ENCODE results near the gene ST7L. TPM values are rescaled to one million over a fixed set of nuclear protein-coding genes. Genes with fewer than 3 reads are reported as not detected.

The ST7L gene
- total and polyA plus RNA-seq, 2 donors (not counting 3 experiments of a cell fraction or from before 2014, with no cell fraction given): 12.3 to 28.4 TPM

GRCh38 chr1:112646225-112646624 lies 27.3 kb upstream of the ST7L start:
- Histone ChIP-seq H3K9ac (replicated peaks; ENCODE audit: extremely low read depth, insufficient read depth, low read length) (no peak overlapping the region), H3K79me2 (ENCODE audit: control insufficient read depth, insufficient read depth, low read length) (peaks cover 91% of the 10 kb centered on the region), H3K4me2 (ENCODE audit: insufficient read depth, low read length) (no peak overlapping the region), H3K36me3 (ENCODE audit: control insufficient read depth in 2 of 2, extremely low read depth in 1 of 2, insufficient read depth in 2 of 2, low read length in 2 of 2) (peaks cover 0 to 16% of the 10 kb centered on the region in 2 experiments), H3K4me3 (replicated peaks in 1 of 3; ENCODE audit: insufficient read depth in 1 of 3, low read depth in 1 of 3, low read length in 3 of 3) (no peak overlapping the region), H3K9me3 (replicated peaks; ENCODE audit: control insufficient read depth, insufficient read depth, low read length) (no peaks in the 10 kb centered on the region), H3K4me1 (ENCODE audit: control insufficient read depth, extremely low read depth, insufficient read depth, low read length) (peaks cover 10% of the 10 kb centered on the region), H3K27ac (ENCODE audit: insufficient read depth, low read depth, low read length) (no peak overlapping the region), H3K27me3 (ENCODE audit: control insufficient read depth in 2 of 2, insufficient read depth in 2 of 2, low read length in 2 of 2) (no peaks in the 10 kb centered on the region), H3K9me1 (replicated peaks; ENCODE audit: control insufficient read depth, extremely low read depth, insufficient read depth, low read length) (no peaks in the 10 kb centered on the region), H2AFZ (ENCODE audit: low read depth, low read length) (no peak overlapping the region), H4K20me1 (replicated peaks; ENCODE audit: control insufficient read depth, extremely low read depth, insufficient read depth, low read length) (peaks cover 9% of the 10 kb centered on the region)
- dilution Hi-C loops (cut with MboI; ENCODE audit: extremely low pct_ligation_motif_present, low sequenced_read_pairs): no loop called here
- DNase-seq (ENCODE audit: low read depth, low spot score): no peak
- no peak for FAIRE-seq
- ChIA-PET POLR2A (no interaction called here), CTCF (interaction anchor here (0.9 to 1.0 kb wide), 2 partner anchors 144 to 277 kb away, joined by 3 to 4 read pairs; no protein-coding TSS in a partner anchor)
- intact Hi-C loops (cut with micrococcal nuclease): no loop called here
- TF ChIP-seq EZH2 (IDR thresholded peaks at IDR 0.05; ENCODE audit: borderline replicate concordance, low read depth, low read length, severe bottlenecking) (no peak), JUN (IDR thresholded peaks at IDR 0.05; ENCODE audit: borderline replicate concordance, insufficient read depth, insufficient read length, low read depth) (no peak), CTCF (IDR thresholded peaks at IDR 0.05; ENCODE audit: extremely low read depth in 1 of 2, insufficient read depth in 1 of 2, low read depth in 1 of 2, low read length in 2 of 2) (no peak), MAX (IDR thresholded peaks at IDR 0.05; ENCODE audit: insufficient read depth, insufficient read length) (no peak), MYC (IDR thresholded peaks at IDR 0.05; ENCODE audit: low read depth, low read length) (no peak), GATA2 (IDR thresholded peaks at IDR 0.05; ENCODE audit: insufficient read depth, insufficient read length, low read depth, low read length) (no peak), POLR2AphosphoS5 (IDR thresholded peaks at IDR 0.05; ENCODE audit: insufficient read depth, low read depth, low read length) (no peak), POLR2A (IDR thresholded peaks at IDR 0.05; ENCODE audit: low read depth, low read length) (no peak), FOS (IDR thresholded peaks at IDR 0.05; ENCODE audit: borderline replicate concordance, insufficient read depth, low read length) (no peak)
- BruUV-seq (replicated peaks): no TSS peak
